GM12878 (cell line): ENCODE measurements around the gene HNRNPM. TPM values are rescaled to one million over a fixed set of nuclear protein-coding genes. Genes with fewer than 3 reads are reported as not detected.

Source experiments
- ATAC-seq: fragments of 200-7000 bp; cut with Tn5 transposase; 3 replicates; pipeline ENCODE4 v1.9.1; 2020; ENCODE audit warnings: mild to moderate bottlenecking, moderate library complexity
- BruUV-seq: library from RNA; stranded (reverse); fragments of 400-500 nt; replicated peaks from 2 replicates; lab custom pipeline; 2021; lab: Mats Ljungman, UMichigan
- CTCF ChIA-PET: fragments of 300-600 bp; sonication (Branson Sonifier 250); formaldehyde crosslinking; extraction: SDS; loops from one replicate; lab custom pipeline; 2021; ENCODE audit warnings: inconsistent platforms; lab: Yijun Ruan, JAX
- POLR2A ChIA-PET: fragments of 350-600 bp; formaldehyde crosslinking; extraction: SDS; loops from one replicate; lab custom pipeline; 2021; ENCODE audit warnings: inconsistent platforms; lab: Charles Lee
- RAD21 ChIA-PET: fragments of 300-600 bp; sonication (Branson Sonifier 250); formaldehyde crosslinking; loops from one replicate; lab custom pipeline; 2023; ENCODE audit warnings: antibody characterized with exemption; ENCODE audit not compliant: unreplicated experiment; lab: Charles Lee
- SMC1A ChIA-PET: fragments of 300-600 bp; sonication (Branson Sonifier 250); formaldehyde crosslinking; loops from one replicate; lab custom pipeline; 2023; ENCODE audit not compliant: unreplicated experiment, uncharacterized antibody; lab: Charles Lee
- DNase-seq: peaks from one replicate; pipeline ENCODE4 v3.0.0-alpha.2; 2011; ENCODE audit warnings: low read depth, low spot score
- FAIRE-seq: peaks from 3 replicates; lab custom pipeline; 2011; peaks lifted over from hg19 to GRCh38; lab: Jason Lieb, UNC
- H2AFZ ChIP-seq: 2 replicates; pipeline ENCODE4 v1.6.0; 2011; ENCODE audit warnings: low read depth, low read length, control low read depth; ENCODE audit not compliant: control insufficient read depth
- H3K27ac ChIP-seq: 2 replicates; pipeline ENCODE4 v1.5.1; 2011; ENCODE audit warnings: control low read depth; ENCODE audit not compliant: control insufficient read depth, insufficient read depth
- H3K27me3 ChIP-seq, 2 experiments: replicated peaks in 1 of 2; 2 replicates each; pipeline versions ENCODE4 v1.6.0 to v1.6.1; 2011; ENCODE audit warnings: low read length in 1 of 2; ENCODE audit not compliant: control insufficient read depth in 2 of 2, insufficient read depth in 2 of 2
- H3K36me3 ChIP-seq, 2 experiments: 2 replicates each; pipeline ENCODE4 v1.5.1; 2011; ENCODE audit warnings: low read length in 1 of 2; ENCODE audit not compliant: control insufficient read depth in 2 of 2, insufficient read depth in 2 of 2
- H3K4me1 ChIP-seq: 2 replicates; pipeline ENCODE4 v1.6.1; 2011; ENCODE audit warnings: mild to moderate bottlenecking, low read length, moderate library complexity, mixed read lengths; ENCODE audit not compliant: control insufficient read depth, insufficient read depth
- H3K4me2 ChIP-seq: 2 replicates; pipeline ENCODE4 v1.6.0; 2011; ENCODE audit warnings: control low read depth; ENCODE audit not compliant: control insufficient read depth, insufficient read depth
- H3K4me3 ChIP-seq: fragments of 200-600 bp; sonication (generic); 2 replicates; pipeline ENCODE4 v1.5.1; 2016
- H3K79me2 ChIP-seq: 2 replicates; pipeline ENCODE4 v1.6.0; 2011; ENCODE audit warnings: low read length; ENCODE audit not compliant: control insufficient read depth, insufficient read depth
- H3K9ac ChIP-seq: 2 replicates; pipeline ENCODE4 v1.8.0; 2011; ENCODE audit warnings: low read length, control low read depth, mixed read lengths; ENCODE audit not compliant: control insufficient read depth, insufficient read depth
- H3K9me3 ChIP-seq: replicated peaks from 3 replicates; pipeline ENCODE4 v1.5.1; 2011; ENCODE audit warnings: mild to moderate bottlenecking, low read length; ENCODE audit not compliant: control insufficient read depth, insufficient read depth
- H4K20me1 ChIP-seq: 2 replicates; pipeline ENCODE4 v1.6.0; 2011; ENCODE audit not compliant: control insufficient read depth, insufficient read depth
- ATF3 ChIP-seq: IDR thresholded peaks from 2 replicates; pipeline ENCODE4 v1.6.1; 2011; ENCODE audit warnings: low read depth, mild to moderate bottlenecking, low read length, moderate library complexity, borderline replicate concordance; ENCODE audit errors: extremely low read depth
- BMI1 ChIP-seq: fragments of 450-650 bp; IDR thresholded peaks from 2 replicates; pipeline ENCODE4 v1.6.1; 2016; ENCODE audit warnings: mild to moderate bottlenecking, moderate library complexity, borderline replicate concordance
- CBFB ChIP-seq: IDR thresholded peaks from 2 replicates; pipeline ENCODE4 v1.6.1; 2016; ENCODE audit warnings: antibody characterized with exemption, low read depth
- DPF2 ChIP-seq: fragments of 450-650 bp; IDR thresholded peaks from 2 replicates; pipeline ENCODE4 v1.6.1; 2017; ENCODE audit warnings: mild to moderate bottlenecking
- FOXK2 ChIP-seq: fragments of 450-650 bp; IDR thresholded peaks from 2 replicates; pipeline ENCODE4 v1.6.1; 2017; ENCODE audit warnings: mild to moderate bottlenecking, moderate library complexity
- HCFC1 ChIP-seq: fragments of 150-350 bp; IDR thresholded peaks from 2 replicates; pipeline ENCODE4 v1.6.1; 2014; ENCODE audit warnings: low read length
- HDAC2 ChIP-seq: fragments of 200-600 bp; sonication (generic); IDR thresholded peaks from 2 replicates; pipeline ENCODE4 v1.6.1; 2017
- HDAC6 ChIP-seq: fragments of 200-600 bp; sonication (generic); IDR thresholded peaks from one replicate; pipeline ENCODE4 v1.8.0; 2017; ENCODE audit warnings: antibody characterized with exemption; ENCODE audit not compliant: unreplicated experiment
- HDGF ChIP-seq: fragments of 450-650 bp; IDR thresholded peaks from 2 replicates; pipeline ENCODE4 v1.6.1; 2016; ENCODE audit warnings: antibody characterized with exemption
- IRF5 ChIP-seq: fragments of 450-650 bp; IDR thresholded peaks from 2 replicates; pipeline ENCODE4 v1.6.1; 2017; ENCODE audit warnings: borderline replicate concordance
- JUNB ChIP-seq: IDR thresholded peaks from 2 replicates; pipeline ENCODE4 v1.6.1; 2016; ENCODE audit warnings: antibody characterized with exemption, mild to moderate bottlenecking
- MAX ChIP-seq: IDR thresholded peaks from 2 replicates; pipeline ENCODE4 v1.6.1; 2012; ENCODE audit warnings: low read depth, low read length, improper control_type of control experiment
- NR2C2 ChIP-seq: IDR thresholded peaks from 2 replicates; pipeline ENCODE4 v1.6.1; 2011; ENCODE audit warnings: borderline replicate concordance, low read depth; ENCODE audit not compliant: control insufficient read depth, insufficient read length
- RELA ChIP-seq: fragments of 450-650 bp; IDR thresholded peaks from 2 replicates; pipeline ENCODE4 v1.8.0; 2014; ENCODE audit warnings: borderline replicate concordance; ENCODE audit not compliant: partially characterized antibody
- RFX5 ChIP-seq: IDR thresholded peaks from 2 replicates; pipeline ENCODE4 v1.6.1; 2011; ENCODE audit warnings: low read depth, low read length, improper control_type of control experiment
- SIN3A ChIP-seq: IDR thresholded peaks from 2 replicates; pipeline ENCODE4 v1.6.1; 2012; ENCODE audit warnings: low read depth, low read length, improper control_type of control experiment
- SUPT20H ChIP-seq: IDR thresholded peaks from 2 replicates; pipeline ENCODE4 v1.6.1; 2011; ENCODE audit warnings: low read depth, mild to moderate bottlenecking, low read length, moderate library complexity, borderline replicate concordance; ENCODE audit not compliant: control insufficient read depth
- YY1 ChIP-seq: IDR thresholded peaks from 2 replicates; pipeline ENCODE4 v1.6.1; 2011; ENCODE audit warnings: low read depth, mild to moderate bottlenecking, low read length
- WGBS: methylation state at CpG from one replicate; pipeline ENCODE4 v1.1.6; 2016; ENCODE audit warnings: low lambda C conversion rate; ENCODE audit not compliant: insufficient replicate concordance, insufficient coverage; ENCODE audit errors: missing lambda C conversion rate; 5-methylcytosine and 5-hydroxymethylcytosine counted together
- in situ Hi-C: fragments of 300-500 bp; cut with MboI; formaldehyde crosslinking; loops from 9 replicates; pipeline ENCODE4 v1.14.3; 2018; ENCODE audit warnings: mixed read lengths
- intact Hi-C: fragments of 100-400 bp; cut with micrococcal nuclease; formaldehyde crosslinking; loops from one replicate; pipeline ENCODE4 v1.14.2; 2022; ENCODE audit not compliant: unreplicated experiment
- polyA plus RNA-seq, 11 experiments: library from polyadenylated mRNA; depleted of rRNA in 4 of 11; unstranded in 6 of 11; stranded (reverse) in 5 of 11; fragments of >200 nt; fragmentation: Nextera tagmentation in 4 of 11; fragmentation: Illumina TruSeq in 1 of 11; extraction: Ambion mirVana in 4 of 11; extraction: Trizol in 1 of 11; gene quantifications; 1 replicate in 1 of 11; 2 replicates in 10 of 11; pipeline versions ENCODE4 v1.2.1 to v1.2.3, GENCODE V29; 2011 to 2016; ENCODE audit warnings: inconsistent platforms in 2 of 11, missing spikeins in 2 of 11, low read depth in 1 of 11
- total RNA-seq, 4 experiments: library from RNA; depleted of rRNA in 3 of 4; stranded (reverse); fragments of >200 nt in 3 of 4; fragmentation: Illumina TruSeq in 1 of 4; extraction: Trizol in 1 of 4; gene quantifications; 2 replicates each; pipeline versions ENCODE4 v1.2.1 to v1.2.3, GENCODE V29; 2013 to 2021

The HNRNPM gene
- total and polyA plus RNA-seq, 10 of the 15 experiments (the other 5 are each of a cell fraction or from before 2014, with no cell fraction given): 14.3 to 415 (median 198) TPM

- H3K4me1 ChIP-seq: no peaks in the 10 kb centered on the region
- H3K79me2 ChIP-seq: no peaks in the 10 kb centered on the region
- H2AFZ ChIP-seq: no peak overlapping the region
- ChIA-PET CTCF (no interaction called here), RAD21 (no interaction called here)
- H3K27ac ChIP-seq: no peak overlapping the region
- WGBS: 90% methylated on average over 6 of the region's 6 CpGs
- DNase-seq (no peak), FAIRE-seq (no peak)
- H3K4me3 ChIP-seq: no peak overlapping the region
- H3K9me3 ChIP-seq: no peaks in the 10 kb centered on the region
- intact Hi-C loops (no loop called here), in situ Hi-C loops (no loop called here)
- H3K36me3 ChIP-seq: no peaks in the 10 kb centered on the region
- TF ChIP-seq SUPT20H: no peak
- no peak for TF ChIP-seq HDAC2
- TF ChIP-seq JUNB: no peak
- no peak for TF ChIP-seq CBFB
- no peak for TF ChIP-seq FOXK2
- no peak for TF ChIP-seq RFX5
- no peak for TF ChIP-seq ATF3
- no peak for TF ChIP-seq IRF5
- no peak for TF ChIP-seq HCFC1
- TF ChIP-seq HDGF: no peak
- TF ChIP-seq SIN3A: no peak
- no peak for TF ChIP-seq YY1
- TF ChIP-seq MAX: no peak
- no peak for TF ChIP-seq RELA
- TF ChIP-seq HDAC6: no peak
- no peak for TF ChIP-seq NR2C2
- TF ChIP-seq DPF2: no peak
- TF ChIP-seq BMI1: no peak
- TF ChIP-seq, all 136 proteins: peak for 0
- no peaks in the 10 kb centered on the region for H3K27me3 ChIP-seq
- no peak overlapping the region for H3K9ac ChIP-seq
- SMC1A ChIA-PET: interaction anchor here (0.6 kb wide), 1 partner anchor 12 kb away, joined by 3 read pairs; no protein-coding TSS in a partner anchor
- BruUV-seq: no TSS peak
- no peak overlapping the region for H3K4me2 ChIP-seq
- no peaks in the 10 kb centered on the region for H4K20me1 ChIP-seq
- no peak for ATAC-seq
- POLR2A ChIA-PET: no interaction called here
Measured at GRCh38 chr19:8429826-8430225, 14.9 kb upstream of the HNRNPM start.
